HG03025 (cell line): ENCODE data around the gene GABRB2.

Experiments used
- ATAC-seq: cut with Tn5 transposase; IDR thresholded peaks from one replicate; pipeline ENCODE4 v1.9.1; 2021; ENCODE audit warnings: mild to moderate bottlenecking, moderate library complexity; ENCODE audit not compliant: unreplicated experiment, low FRiP score

The GABRB2 gene

DNA sequence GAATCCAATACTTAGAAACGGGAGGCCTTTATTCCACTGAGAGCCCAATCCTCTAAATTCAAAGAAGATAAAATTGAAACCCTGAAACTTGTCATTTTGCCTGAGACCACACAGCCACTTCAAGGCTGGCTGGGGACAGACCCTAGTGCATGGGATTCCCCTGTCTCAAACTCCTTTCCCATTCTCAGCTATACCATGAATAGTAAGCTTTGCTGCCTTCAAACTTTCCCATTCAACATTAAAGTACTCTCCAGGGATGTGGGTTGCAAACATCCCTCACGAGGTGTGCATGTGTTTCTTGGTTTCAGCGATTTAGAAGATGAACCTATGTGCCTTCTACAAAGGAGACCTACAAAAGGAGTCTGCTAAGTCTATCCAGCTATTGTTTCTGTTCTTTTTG, 64.6 kb downstream of the GABRB2 start:
- no peak for ATAC-seq

GRCh38 chr5:161471211-161471950, 75.1 kb downstream of the GABRB2 start:
- ATAC-seq = no peak

DNA sequence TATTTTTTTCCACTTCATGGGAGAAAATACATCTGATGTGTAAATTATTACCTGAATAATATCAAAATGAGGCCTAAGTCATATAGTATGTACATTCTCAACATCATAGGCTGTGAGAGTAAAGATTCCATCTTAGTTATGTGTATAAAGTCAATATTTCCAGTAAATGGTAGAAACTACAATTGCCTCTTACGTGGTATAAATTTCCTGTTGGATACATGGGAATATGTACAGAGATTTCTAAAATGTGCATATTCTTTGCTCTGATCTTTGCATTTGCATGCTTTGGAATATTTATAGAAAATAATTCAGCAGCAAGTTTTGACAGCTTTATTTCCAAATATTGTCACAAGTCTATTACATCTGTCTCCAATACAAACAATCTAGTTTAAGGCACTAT, 78.8 kb downstream of the GABRB2 start:
- ATAC-seq = no peak

DNA sequence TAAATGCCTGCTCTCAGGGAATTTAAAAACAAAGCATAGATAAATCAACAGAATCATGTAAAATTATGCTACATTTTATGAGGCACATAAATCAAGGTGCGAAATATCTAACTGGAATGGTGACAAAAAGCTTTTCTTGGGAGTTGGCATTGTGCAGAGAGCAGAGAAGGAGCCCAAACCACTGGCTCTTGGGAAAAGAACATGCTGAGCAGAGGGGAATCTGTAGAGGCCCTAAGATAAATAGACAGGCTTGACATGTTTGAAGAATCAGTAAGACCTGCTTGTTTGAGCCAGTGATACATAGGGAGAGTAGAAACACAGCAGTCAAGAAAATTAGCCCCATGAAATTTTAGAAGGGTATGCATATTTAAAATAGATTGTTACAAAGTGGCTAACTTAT, 85.8 kb downstream of the GABRB2 start:
- ATAC-seq = no peak

DNA sequence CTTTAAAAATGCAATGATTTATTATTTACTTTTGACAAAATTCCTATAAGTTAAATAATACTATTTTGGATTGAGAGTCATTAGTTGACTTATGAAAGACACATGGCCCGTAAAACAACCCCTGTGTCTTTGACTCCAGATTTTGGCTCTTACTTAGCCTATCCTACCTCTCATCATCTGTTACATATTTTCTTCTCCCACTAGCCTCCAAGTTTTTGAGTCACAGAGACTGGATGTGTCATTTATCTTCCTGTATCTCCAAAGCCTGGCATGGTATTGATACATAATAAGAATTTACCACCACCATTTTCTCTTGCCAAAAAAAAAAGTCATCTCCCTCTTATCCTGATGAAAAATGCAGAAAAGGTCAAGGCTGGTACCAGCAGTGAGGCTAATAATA, 99.9 kb downstream of the GABRB2 start:
- ATAC-seq = no peak

DNA sequence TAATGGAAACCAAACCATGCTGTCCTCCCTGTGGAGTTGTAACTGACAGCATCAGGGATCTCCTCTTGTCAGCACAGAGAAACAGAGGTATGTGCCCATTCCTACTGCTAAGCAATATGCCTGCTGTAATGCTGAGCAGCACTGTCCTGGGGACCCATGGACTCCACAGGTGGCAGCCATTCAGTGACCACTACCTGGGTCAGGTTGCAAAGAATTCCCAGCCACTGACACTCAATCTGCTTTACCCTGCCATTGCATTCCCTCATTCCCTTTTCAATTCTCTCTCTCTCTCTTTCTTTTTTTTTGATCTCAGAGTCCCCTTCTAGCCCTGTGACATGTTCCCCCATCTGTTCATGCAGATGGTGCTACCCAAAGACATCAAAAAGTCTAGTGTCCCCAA, 104.1 kb downstream of the GABRB2 start:
- ATAC-seq = no peak

DNA sequence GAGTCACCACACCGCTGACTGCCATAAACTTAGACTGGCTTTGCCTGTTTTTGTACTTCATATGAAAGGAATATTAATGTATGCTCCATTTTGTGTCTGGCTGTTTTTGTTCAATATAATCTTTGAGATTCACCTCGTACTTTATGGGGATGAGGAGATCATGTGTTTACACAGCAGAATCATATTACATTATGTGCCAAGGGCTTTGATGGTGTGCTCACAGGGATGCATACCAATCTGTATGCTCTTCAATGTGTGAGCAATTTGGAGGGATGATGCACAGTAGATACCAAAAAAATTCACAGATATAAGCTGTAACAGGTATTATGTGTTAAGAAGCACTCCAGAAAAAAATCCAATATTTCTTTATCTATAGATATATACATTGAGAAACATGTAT, 113.7 kb downstream of the GABRB2 start:
- ATAC-seq = no peak

GRCh38 chr5:161431963-161432362, 114.6 kb downstream of the GABRB2 start:
- no peak for ATAC-seq

DNA sequence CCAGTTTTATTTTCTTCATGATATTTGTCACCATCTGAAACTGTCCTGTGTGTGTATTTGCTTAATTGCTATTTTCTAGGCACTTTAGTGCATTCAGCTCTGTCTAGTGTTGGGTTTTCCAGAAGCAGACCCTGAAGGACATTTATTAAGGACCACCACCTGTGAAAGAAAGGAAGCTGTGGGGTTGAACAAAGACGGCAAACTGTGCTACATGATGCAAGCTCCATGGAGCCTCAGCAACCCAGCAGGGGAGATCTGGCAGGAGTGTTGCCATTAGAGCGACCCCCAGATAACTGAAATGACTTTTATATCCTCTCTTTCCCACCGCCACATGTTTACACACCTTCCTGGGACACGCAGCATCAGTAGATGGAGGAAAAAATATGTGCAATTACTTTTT, 125.5 kb downstream of the GABRB2 start:
- no peak for ATAC-seq

- ATAC-seq = no peak
Measured at GRCh38 chr5:161420521-161420920, 126.0 kb downstream of the GABRB2 start.

- ATAC-seq = no peak
Measured at GRCh38 chr5:161414896-161415295, 131.6 kb downstream of the GABRB2 start.

DNA sequence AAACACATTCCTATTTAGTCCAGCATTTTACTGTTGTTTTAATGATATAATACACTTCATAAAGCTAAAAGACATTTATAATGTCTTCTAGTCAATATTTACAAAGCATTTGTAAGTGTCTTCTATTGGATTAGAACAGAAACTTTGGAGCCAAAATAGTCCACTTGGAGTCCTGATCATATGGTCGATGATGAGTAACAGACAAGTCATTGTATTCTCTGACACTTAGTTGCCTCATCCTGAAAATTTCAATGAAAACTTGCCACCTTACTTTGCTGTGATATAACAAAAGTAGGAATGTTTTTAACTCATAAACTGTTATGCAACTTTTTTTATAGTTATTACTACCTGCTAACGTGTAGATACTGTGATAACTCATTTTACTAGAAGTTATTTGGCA, 132.5 kb downstream of the GABRB2 start:
- no peak for ATAC-seq

GRCh38 chr5:161412792-161413191, 133.7 kb downstream of the GABRB2 start:
- no peak for ATAC-seq

GRCh38 chr5:161411156-161411555, 135.4 kb downstream of the GABRB2 start:
- no peak for ATAC-seq

GRCh38 chr5:161410640-161411039, 135.9 kb downstream of the GABRB2 start:
- ATAC-seq = no peak

DNA sequence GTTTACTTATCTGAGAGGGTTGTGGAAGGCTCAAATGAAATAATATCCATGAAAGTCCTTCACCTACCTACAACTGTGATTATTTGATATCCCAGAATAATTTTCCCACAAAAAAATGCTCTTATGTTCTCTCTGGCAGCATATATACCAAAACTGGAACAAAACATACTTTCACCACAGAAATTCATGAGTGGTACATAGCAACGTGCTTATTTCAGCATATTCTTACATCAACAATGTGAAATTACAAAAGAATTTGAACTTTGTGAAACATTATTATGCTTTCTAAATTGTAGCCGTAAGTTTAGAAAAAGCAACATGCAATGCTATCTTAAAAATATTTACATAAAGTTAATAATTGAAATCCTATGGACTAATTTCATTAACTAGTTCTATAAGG, 137.1 kb downstream of the GABRB2 start:
- ATAC-seq = no peak

DNA sequence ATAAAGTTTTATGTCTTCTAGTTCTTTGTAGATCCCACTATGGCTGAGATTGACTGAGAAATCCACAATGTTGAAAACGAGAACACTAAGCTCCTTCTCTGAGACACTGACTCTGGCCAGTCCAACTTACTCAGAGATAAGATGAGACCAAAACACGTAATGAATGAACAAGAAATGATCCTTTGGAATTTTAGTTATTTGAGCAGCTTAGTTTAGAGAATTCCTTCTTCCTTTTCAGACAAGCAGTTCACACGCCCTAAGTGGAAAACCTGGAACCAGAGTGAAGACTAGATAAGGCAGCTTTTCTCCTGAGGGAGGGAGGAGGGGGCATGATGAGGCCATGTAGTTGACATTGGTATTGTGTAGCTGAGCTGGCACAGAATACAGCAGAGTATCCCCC, 139.6 kb downstream of the GABRB2 start:
- no peak for ATAC-seq

DNA sequence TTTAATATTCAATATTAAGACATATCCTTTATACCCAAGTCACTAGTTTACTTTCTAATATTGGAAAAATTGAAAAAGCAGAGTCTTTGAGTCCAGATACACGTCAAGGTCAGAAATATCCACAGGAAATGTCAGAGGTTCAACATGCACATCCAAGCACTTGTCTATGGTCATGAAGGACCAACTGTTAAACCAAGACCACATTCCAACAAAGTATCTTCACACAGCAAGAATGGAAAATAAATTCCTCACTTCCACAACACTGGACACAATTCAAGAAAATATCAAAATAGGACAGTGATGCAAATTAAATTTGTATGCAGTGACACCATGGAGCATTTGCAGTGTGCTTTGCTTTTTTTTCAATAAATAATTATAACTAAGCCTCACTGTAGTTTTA, 142.5 kb downstream of the GABRB2 start:
- ATAC-seq = no peak

DNA sequence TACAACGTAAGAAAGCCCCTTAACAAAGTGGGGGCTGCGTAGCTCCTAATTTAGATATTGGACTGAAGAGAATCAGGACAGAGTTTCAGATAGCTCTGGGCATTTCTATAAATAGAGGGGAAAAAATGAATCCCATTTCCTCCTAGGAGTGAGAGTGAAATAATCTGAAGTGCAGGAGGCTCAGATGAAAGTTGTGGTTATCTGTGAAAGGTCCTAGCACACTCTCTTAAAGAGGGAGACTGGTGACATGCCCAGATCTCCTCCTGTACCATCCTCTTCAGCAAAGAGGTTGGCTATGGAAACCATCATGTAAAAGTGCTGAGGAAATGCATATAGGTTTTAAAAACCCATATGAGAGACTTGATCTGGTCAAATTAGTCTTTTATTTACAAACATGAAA, 143.4 kb downstream of the GABRB2 start:
- ATAC-seq = no peak

GRCh38 chr5:161400583-161400982, 145.9 kb downstream of the GABRB2 start:
- no peak for ATAC-seq

DNA sequence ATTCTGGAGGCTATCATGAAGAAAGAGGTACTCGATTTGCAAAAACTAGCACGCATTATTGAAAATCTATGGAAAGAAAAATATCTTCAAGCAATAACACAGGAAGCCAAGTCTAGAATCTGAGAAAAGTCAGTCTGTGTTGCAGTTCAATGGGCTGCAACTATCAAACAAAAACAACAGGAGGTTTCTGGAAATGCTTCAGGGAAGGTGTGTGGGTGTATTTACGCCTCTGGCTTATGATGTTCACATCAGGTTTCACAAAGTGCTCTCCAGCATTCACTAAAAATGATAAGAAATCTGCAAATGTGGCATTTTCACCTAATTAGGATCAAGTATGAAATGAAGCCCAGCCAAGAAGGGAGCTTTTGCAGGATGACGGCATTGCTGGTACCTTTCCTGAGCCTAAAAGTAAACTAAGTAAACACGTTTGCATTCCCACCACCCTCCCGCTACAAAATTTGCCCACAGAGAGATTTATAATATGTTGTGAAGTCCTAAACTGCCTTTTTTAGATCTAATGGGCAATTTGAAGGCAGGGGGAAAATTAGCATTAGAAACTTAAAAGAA, 146.4 kb downstream of the GABRB2 start:
- no peak for ATAC-seq

- ATAC-seq = no peak
Measured at GRCh38 chr5:161397448-161397847, 149.1 kb downstream of the GABRB2 start.

DNA sequence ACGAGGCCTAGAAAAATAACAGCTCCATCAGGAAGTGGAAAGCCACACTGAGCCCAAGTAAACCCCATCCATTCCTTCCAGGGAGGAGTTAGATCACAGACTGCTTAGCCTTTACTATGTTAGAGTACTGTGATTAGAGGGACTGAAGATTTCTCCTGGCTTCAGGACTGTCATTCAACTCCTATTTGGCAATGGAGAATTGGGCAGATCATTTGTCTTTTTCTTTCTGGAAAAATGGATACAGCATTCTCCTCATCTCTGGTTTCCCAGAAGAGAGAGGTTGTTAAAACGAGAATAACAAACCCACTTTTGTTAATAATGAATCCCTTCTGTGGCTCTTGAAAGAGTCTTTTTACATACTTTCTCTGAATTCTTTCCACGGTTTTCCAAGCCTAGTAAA, 150.4 kb downstream of the GABRB2 start:
- no peak for ATAC-seq
